ENCODE data around the gene STAP2. TPM values are rescaled to one million over a fixed set of nuclear protein-coding genes. Genes with fewer than 3 reads are reported as not detected.
A peak's percentile ranks its signal among the peaks of the same experiment; 100 is the strongest.

The STAP2 gene
- total RNA-seq, 2 experiments from 2014 or later: 1.7 to 1.8 TPM

GRCh38 chr19:4378886-4379285 lies 40.3 kb upstream of the STAP2 start:
- H3K27ac ChIP-seq (ENCODE audit: low read depth in 1 of 2, low read length in 2 of 2): peak overlapping the region; percentile 71 to 80
- ATAC-seq (ENCODE audit: poor library complexity) (no peak), DNase-seq (no peak)
- Mint-ChIP-seq H3K27me3 (no peaks in the 10 kb centered on the region), H3K9me3 (no peaks in the 10 kb centered on the region), H3K36me3 (ENCODE audit: low read depth) (peaks cover 15% of the 10 kb centered on the region), H3K4me1 (ENCODE audit: low read depth) (peaks cover 51% of the 10 kb centered on the region), H3K4me3 (peak overlapping the region; percentile 87), H3K27ac (peak overlapping the region; percentile 95)
- no peak overlapping the region for H3K4me3 ChIP-seq (ENCODE audit: low read length)
- H3K27me3 ChIP-seq (ENCODE audit: control insufficient read depth in 1 of 2, insufficient read depth in 2 of 2, low read length in 2 of 2): no peaks in the 10 kb centered on the region
- peaks cover 76% of the 10 kb centered on the region for H3K4me1 ChIP-seq (ENCODE audit: insufficient read depth, low read length)
- POLR2A ChIA-PET: interaction anchor here (0.9 to 1.8 kb wide), 4 partner anchors 9 to 40 kb away, joined by 4 to 8 read pairs (median 4); partner anchors contain the start of genes SH3GL1 and STAP2
- intact Hi-C loops (cut with DNase I, micrococcal nuclease): no loop called here
- H3K36me3 ChIP-seq (ENCODE audit: insufficient read depth, low read length): peaks cover 9% of the 10 kb centered on the region
- TF ChIP-seq, protein P1, sequence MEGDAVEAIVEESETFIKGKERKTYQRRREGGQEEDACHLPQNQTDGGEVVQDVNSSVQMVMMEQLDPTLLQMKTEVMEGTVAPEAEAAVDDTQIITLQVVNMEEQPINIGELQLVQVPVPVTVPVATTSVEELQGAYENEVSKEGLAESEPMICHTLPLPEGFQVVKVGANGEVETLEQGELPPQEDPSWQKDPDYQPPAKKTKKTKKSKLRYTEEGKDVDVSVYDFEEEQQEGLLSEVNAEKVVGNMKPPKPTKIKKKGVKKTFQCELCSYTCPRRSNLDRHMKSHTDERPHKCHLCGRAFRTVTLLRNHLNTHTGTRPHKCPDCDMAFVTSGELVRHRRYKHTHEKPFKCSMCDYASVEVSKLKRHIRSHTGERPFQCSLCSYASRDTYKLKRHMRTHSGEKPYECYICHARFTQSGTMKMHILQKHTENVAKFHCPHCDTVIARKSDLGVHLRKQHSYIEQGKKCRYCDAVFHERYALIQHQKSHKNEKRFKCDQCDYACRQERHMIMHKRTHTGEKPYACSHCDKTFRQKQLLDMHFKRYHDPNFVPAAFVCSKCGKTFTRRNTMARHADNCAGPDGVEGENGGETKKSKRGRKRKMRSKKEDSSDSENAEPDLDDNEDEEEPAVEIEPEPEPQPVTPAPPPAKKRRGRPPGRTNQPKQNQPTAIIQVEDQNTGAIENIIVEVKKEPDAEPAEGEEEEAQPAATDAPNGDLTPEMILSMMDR (IDR thresholded peaks at IDR 0.05): no peak
- H3K9me3 ChIP-seq (ENCODE audit: control insufficient read depth in 1 of 2, insufficient read depth in 1 of 2, low read length in 2 of 2): no peaks in the 10 kb centered on the region
- CTCF ChIA-PET: interaction anchor here (4.6 kb wide), 1 partner anchor 9 kb away, joined by 31 read pairs; no protein-coding TSS in a partner anchor

DNA sequence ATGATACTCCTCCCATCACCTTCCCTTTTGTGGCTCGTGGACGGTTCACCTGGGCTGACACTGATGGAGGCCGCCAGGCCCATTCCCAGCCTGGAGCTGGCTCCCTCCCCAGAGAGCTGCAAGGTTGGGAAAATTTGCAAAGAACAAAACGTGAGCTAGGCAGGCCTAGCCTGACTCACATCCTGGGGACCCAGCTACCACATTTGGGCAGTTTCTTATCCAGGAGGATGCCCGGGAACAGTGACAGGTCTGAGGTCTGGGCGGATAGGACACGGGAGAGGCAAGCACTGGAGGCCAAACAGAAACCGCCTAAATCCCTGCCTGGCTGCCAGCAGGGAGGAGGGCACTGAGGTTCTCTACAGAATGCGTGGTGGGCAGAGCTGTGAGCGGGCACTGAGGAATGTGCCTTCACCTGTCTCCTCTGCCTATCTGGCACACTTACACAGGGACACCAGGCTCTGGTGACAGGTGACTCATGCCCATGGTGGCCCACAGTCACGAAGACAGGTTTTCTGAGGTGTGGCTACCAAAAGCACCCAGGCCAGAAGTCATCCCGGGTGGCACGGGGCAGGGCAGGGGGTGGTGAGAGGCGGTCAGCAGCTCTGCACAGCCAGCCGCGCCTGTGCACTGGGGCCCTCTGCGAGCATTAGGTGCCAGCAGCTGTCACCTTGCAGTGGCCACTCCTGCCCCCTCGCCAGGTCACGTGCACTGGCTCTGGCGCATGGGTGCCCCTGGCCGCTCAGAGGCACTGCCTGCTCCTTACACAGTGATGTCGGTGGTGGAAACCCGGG lies 38.6 kb upstream of the STAP2 start:
- POLR2A ChIA-PET: interaction anchor here (1.6 kb wide), 1 partner anchor 34 kb away, joined by 4 read pairs; the partner anchor contains the start of gene MPND
- TF ChIP-seq, protein P1 (IDR thresholded peaks at IDR 0.05): no peak
- CTCF ChIA-PET: interaction anchor here (1.0 to 2.2 kb wide), 2 partner anchors 7 to 23 kb away, joined by 3 to 8 read pairs; partner anchors contain the start of gene SH3GL1
- no peak overlapping the region for H3K4me3 Mint-ChIP-seq
- H3K4me1 ChIP-seq (ENCODE audit: insufficient read depth, low read length): peaks cover 93% of the 10 kb centered on the region
- H3K36me3 Mint-ChIP-seq (ENCODE audit: low read depth): peaks cover 10% of the 10 kb centered on the region
- H3K27me3 ChIP-seq (ENCODE audit: control insufficient read depth in 1 of 2, insufficient read depth in 2 of 2, low read length in 2 of 2): no peaks in the 10 kb centered on the region
- peaks cover 15% of the 10 kb centered on the region for H3K36me3 ChIP-seq (ENCODE audit: insufficient read depth, low read length)
- H3K27ac Mint-ChIP-seq: peak overlapping the region; percentile 71
- H3K27me3 Mint-ChIP-seq: no peaks in the 10 kb centered on the region
- peaks cover 51% of the 10 kb centered on the region for H3K4me1 Mint-ChIP-seq (ENCODE audit: low read depth)
- no peak for ATAC-seq (ENCODE audit: poor library complexity)
- H3K9me3 Mint-ChIP-seq: no peaks in the 10 kb centered on the region
- no peaks in the 10 kb centered on the region for H3K9me3 ChIP-seq (ENCODE audit: control insufficient read depth in 1 of 2, insufficient read depth in 1 of 2, low read length in 2 of 2)
- peak overlapping the region; percentile 9 to 32 for H3K27ac ChIP-seq (ENCODE audit: low read depth in 1 of 2, low read length in 2 of 2)
- DNase-seq: peak in 1 of 14 experiments; percentile 6
- intact Hi-C loops (cut with DNase I, micrococcal nuclease): no loop called here
- H3K4me3 ChIP-seq (ENCODE audit: low read length): no peak overlapping the region

GRCh38 chr19:4376671-4376990 lies 38.0 kb upstream of the STAP2 start:
- Mint-ChIP-seq H3K9me3 (no peaks in the 10 kb centered on the region), H3K27ac (peak overlapping the region; percentile 71), H3K4me3 (no peak overlapping the region), H3K27me3 (no peaks in the 10 kb centered on the region), H3K36me3 (ENCODE audit: low read depth) (peaks cover 10% of the 10 kb centered on the region), H3K4me1 (ENCODE audit: low read depth) (peaks cover 46% of the 10 kb centered on the region)
- Histone ChIP-seq H3K9me3 (ENCODE audit: control insufficient read depth in 1 of 2, insufficient read depth in 1 of 2, low read length in 2 of 2) (no peaks in the 10 kb centered on the region), H3K36me3 (ENCODE audit: insufficient read depth, low read length) (peaks cover 20% of the 10 kb centered on the region), H3K4me1 (ENCODE audit: insufficient read depth, low read length) (peaks cover 98% of the 10 kb centered on the region), H3K4me3 (ENCODE audit: low read length) (no peak overlapping the region), H3K27me3 (ENCODE audit: control insufficient read depth in 1 of 2, insufficient read depth in 2 of 2, low read length in 2 of 2) (no peaks in the 10 kb centered on the region), H3K27ac (ENCODE audit: low read depth in 1 of 2, low read length in 2 of 2) (no peak overlapping the region)
- intact Hi-C loops (cut with DNase I, micrococcal nuclease): no loop called here
- POLR2A ChIA-PET: no interaction called here
- DNase-seq: no peak
- no peak for ATAC-seq (ENCODE audit: poor library complexity)
- CTCF ChIA-PET: interaction anchor here (2.2 kb wide), 1 partner anchor 24 kb away, joined by 8 read pairs; the partner anchor contains the start of gene SH3GL1
- TF ChIP-seq, protein P1 (IDR thresholded peaks at IDR 0.05): no peak
